HepG2 (cell line): ENCODE measurements around the gene MAP2K2. TPM values are rescaled to one million over a fixed set of nuclear protein-coding genes. Genes with fewer than 3 reads are reported as not detected.

Experiments used
- AGO2 ChIP-seq: fragments of 200-400 bp; formaldehyde crosslinking; optimal IDR thresholded peaks from 2 replicates; pipeline ENCODE3; 2017; ENCODE audit warnings: mild to moderate bottlenecking, low read depth, low read length, moderate library complexity
- ARNT2 ChIP-seq: sonication (generic); formaldehyde crosslinking; IDR thresholded peaks from 2 replicates; pipeline ENCODE4 v1.8.0; 2022; ENCODE audit warnings: mild to moderate bottlenecking, low read depth, missing genetic modification reagents, moderate library complexity
- DPF2 ChIP-seq: sonication (generic); formaldehyde crosslinking; IDR thresholded peaks from 2 replicates; pipeline ENCODE4 v1.4.0; 2020; ENCODE audit warnings: mild to moderate bottlenecking, low read depth, missing genetic modification reagents, borderline replicate concordance
- EEA1 ChIP-seq: sonication (generic); formaldehyde crosslinking; IDR thresholded peaks from 2 replicates; pipeline ENCODE4 v1.5.1; 2020; ENCODE audit warnings: mild to moderate bottlenecking, missing genetic modification reagents, borderline replicate concordance
- ISL2 ChIP-seq: sonication (generic); formaldehyde crosslinking; IDR thresholded peaks from 2 replicates; pipeline ENCODE4 v1.5.0; 2020; ENCODE audit warnings: missing genetic modification reagents
- KLF13 ChIP-seq: sonication (generic); formaldehyde crosslinking; IDR thresholded peaks from 2 replicates; pipeline ENCODE4 v1.4.0; 2020; ENCODE audit warnings: mild to moderate bottlenecking, missing genetic modification reagents
- MXD4 ChIP-seq: IDR thresholded peaks from 2 replicates; pipeline ENCODE4 v1.6.1; 2016; ENCODE audit warnings: mild to moderate bottlenecking, missing biosample characterization, missing genetic modification reagents
- NFE2L2 ChIP-seq: fragments of 150-350 bp; IDR thresholded peaks from 2 replicates; pipeline ENCODE4 v1.6.1; 2014; ENCODE audit warnings: low read length
- NFIB ChIP-seq: sonication (generic); formaldehyde crosslinking; IDR thresholded peaks from 2 replicates; pipeline ENCODE4 v1.9.0; 2021; ENCODE audit warnings: missing genetic modification reagents, mild to moderate bottlenecking, borderline replicate concordance
- PHF20 ChIP-seq: sonication (generic); formaldehyde crosslinking; IDR thresholded peaks from 2 replicates; pipeline ENCODE4 v1.5.0; 2020; ENCODE audit warnings: mild to moderate bottlenecking, missing genetic modification reagents
- POLR2A ChIP-seq, 2 experiments: IDR thresholded peaks; 2 replicates each; pipeline ENCODE4 v1.6.1; 2011; ENCODE audit warnings: low read depth in 2 of 2, low read length in 2 of 2, mild to moderate bottlenecking in 1 of 2, moderate library complexity in 1 of 2; ENCODE audit not compliant: insufficient read depth in 1 of 2
- SAP130 ChIP-seq: IDR thresholded peaks from 2 replicates; pipeline ENCODE4 v1.6.1; 2016; ENCODE audit warnings: low read depth
- SOX13 ChIP-seq, 3 experiments: fragments of 450-650 bp in 1 of 3; sonication (generic) in 1 of 3; formaldehyde crosslinking in 1 of 3; IDR thresholded peaks in 2 of 3; conservative IDR thresholded peaks in 1 of 3; 2 replicates each; pipeline versions ENCODE4 v1.5.0 to v1.6.1; 2016 to 2020; ENCODE audit warnings: antibody characterized with exemption in 1 of 3, mild to moderate bottlenecking in 1 of 3, missing compliant biosample characterization in 1 of 3, missing genetic modification reagents in 1 of 3, moderate library complexity in 1 of 3
- SSRP1 ChIP-seq: IDR thresholded peaks from 2 replicates; pipeline ENCODE4 v1.6.1; 2016; ENCODE audit warnings: control low read depth
- ZBTB7B ChIP-seq: sonication (generic); formaldehyde crosslinking; IDR thresholded peaks from 2 replicates; pipeline ENCODE4 v1.4.0; 2020; ENCODE audit warnings: missing genetic modification reagents
- ZBTB8A ChIP-seq: sonication (generic); formaldehyde crosslinking; IDR thresholded peaks from 2 replicates; pipeline ENCODE4 v1.4.0; 2020; ENCODE audit warnings: mild to moderate bottlenecking, low read depth, missing genetic modification reagents, borderline replicate concordance
- ZMAT3 ChIP-seq: sonication (generic); formaldehyde crosslinking; conservative IDR thresholded peaks from 2 replicates; pipeline ENCODE4 v1.7.0; 2021; ENCODE audit warnings: missing genetic modification reagents
- ZNF234 ChIP-seq: sonication (generic); formaldehyde crosslinking; conservative IDR thresholded peaks from 2 replicates; pipeline ENCODE4 v1.5.1; 2020; ENCODE audit warnings: mild to moderate bottlenecking, missing genetic modification reagents
- ZSCAN25 ChIP-seq: sonication (generic); formaldehyde crosslinking; IDR thresholded peaks from 2 replicates; pipeline ENCODE4 v1.8.0; 2022; ENCODE audit warnings: mild to moderate bottlenecking, missing genetic modification reagents
- polyA plus RNA-seq, 8 experiments: library from polyadenylated mRNA; depleted of rRNA in 3 of 8; stranded (reverse) in 7 of 8; unstranded in 1 of 8; fragments of >200 nt; fragmentation: Illumina TruSeq in 4 of 8; extraction: Trizol in 4 of 8; gene quantifications; 2 replicates each; pipeline versions ENCODE4 v1.2.1 to v1.2.3, GENCODE V29; 2011 to 2016; ENCODE audit warnings: low read depth in 4 of 8, missing spikeins in 1 of 8, mixed read lengths in 1 of 8; ENCODE audit not compliant: insufficient read depth in 1 of 8
- total RNA-seq, 5 experiments: library from RNA; depleted of rRNA; stranded (reverse); fragments of >200 nt; fragmentation: Illumina TruSeq; extraction: Trizol; gene quantifications; 2 replicates each; pipeline ENCODE4 v1.2.3, GENCODE V29; 2016; ENCODE audit warnings: low read depth in 1 of 5
- TF ChIP-seq, protein P1 (sequence below): sonication (generic); formaldehyde crosslinking; IDR thresholded peaks from 2 replicates; pipeline ENCODE4 v1.5.0; 2020; ENCODE audit warnings: missing genetic modification reagents, mild to moderate bottlenecking, borderline replicate concordance
- TF ChIP-seq, protein P2 (sequence below): sonication (generic); formaldehyde crosslinking; IDR thresholded peaks from 2 replicates; pipeline ENCODE4 v1.5.0; 2020; ENCODE audit warnings: mild to moderate bottlenecking, missing genetic modification reagents, borderline replicate concordance
- TF ChIP-seq, protein P3 (sequence below): sonication (generic); formaldehyde crosslinking; IDR thresholded peaks from 2 replicates; pipeline ENCODE4 v1.4.0; 2020; ENCODE audit warnings: missing genetic modification reagents, mild to moderate bottlenecking, borderline replicate concordance

Gene MAP2K2
- total and polyA plus RNA-seq, 2 of the 13 experiments (the other 11 are each of a cell fraction or from before 2014, with no cell fraction given): 70.3 to 80.9 TPM

DNA sequence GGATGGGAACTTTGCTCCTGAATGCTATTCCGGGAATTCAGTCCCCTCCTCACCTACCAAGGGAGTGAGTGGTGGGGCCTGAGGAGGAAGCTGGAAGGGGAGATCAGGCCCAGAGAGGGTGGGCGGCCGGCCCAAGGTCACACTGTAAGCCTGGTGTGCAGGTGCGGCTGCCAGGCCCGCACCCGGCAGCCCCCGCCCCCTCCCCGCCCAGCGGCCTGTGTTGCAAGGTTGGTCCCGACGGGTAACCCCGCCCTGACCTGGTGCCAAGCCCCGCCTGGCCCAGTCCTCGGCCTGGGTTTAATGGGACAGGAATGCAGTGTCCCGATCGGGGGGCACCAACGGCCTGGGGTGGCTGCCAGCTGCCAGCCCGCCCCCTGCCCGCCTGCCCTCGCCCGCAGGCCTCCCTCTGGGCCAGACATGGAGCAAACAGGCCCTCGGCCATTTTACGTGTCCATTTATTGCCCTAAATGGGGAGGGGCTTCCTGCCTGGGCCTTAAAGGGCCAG is 62.7 kb downstream of the MAP2K2 start (continued):
- no peak for TF ChIP-seq NFE2L2
- TF ChIP-seq, protein P1, sequence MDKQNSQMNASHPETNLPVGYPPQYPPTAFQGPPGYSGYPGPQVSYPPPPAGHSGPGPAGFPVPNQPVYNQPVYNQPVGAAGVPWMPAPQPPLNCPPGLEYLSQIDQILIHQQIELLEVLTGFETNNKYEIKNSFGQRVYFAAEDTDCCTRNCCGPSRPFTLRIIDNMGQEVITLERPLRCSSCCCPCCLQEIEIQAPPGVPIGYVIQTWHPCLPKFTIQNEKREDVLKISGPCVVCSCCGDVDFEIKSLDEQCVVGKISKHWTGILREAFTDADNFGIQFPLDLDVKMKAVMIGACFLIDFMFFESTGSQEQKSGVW (CRISPR knock-in tag): no peak
- TF ChIP-seq SAP130 (CRISPR knock-in tag): 0 out of 2 replicates have a peak, but pooled peaks have one; percentile 57
- 0 out of 2 replicates have a peak, but pooled peaks have one; percentile 17 for TF ChIP-seq KLF13 (CRISPR knock-in tag)
- TF ChIP-seq SOX13 (IDR thresholded peaks at IDR 0.05): no peak
- TF ChIP-seq SOX13 (CRISPR knock-in tag; conservative IDR thresholded peaks at IDR 0.05 in 1 of 2, IDR thresholded peaks at IDR 0.05 in 1 of 2): peak in 1 of 2 experiments; percentile 35; a peak in 1 of 4 replicates
- no peak for TF ChIP-seq ARNT2
- TF ChIP-seq MXD4: no peak
- no peak for TF ChIP-seq NFIB (CRISPR knock-in tag)
- TF ChIP-seq ZBTB8A: peak; percentile 97
- TF ChIP-seq ISL2 (CRISPR knock-in tag): peak; percentile 28; the same call in 1 of the 2 replicates
- TF ChIP-seq ZMAT3: no peak
- no peak for TF ChIP-seq ZSCAN25 (CRISPR knock-in tag)
- no peak for TF ChIP-seq DPF2
- no peak for TF ChIP-seq EEA1 (CRISPR knock-in tag)
- TF ChIP-seq SSRP1: no peak
- TF ChIP-seq POLR2A (IDR thresholded peaks at IDR 0.05; ENCODE audit: insufficient read depth in 1 of 2, low read depth in 2 of 2, low read length in 2 of 2): peak in 1 of 2 experiments; percentile 26; a peak in 1 of 4 replicates
- TF ChIP-seq, protein P2, sequence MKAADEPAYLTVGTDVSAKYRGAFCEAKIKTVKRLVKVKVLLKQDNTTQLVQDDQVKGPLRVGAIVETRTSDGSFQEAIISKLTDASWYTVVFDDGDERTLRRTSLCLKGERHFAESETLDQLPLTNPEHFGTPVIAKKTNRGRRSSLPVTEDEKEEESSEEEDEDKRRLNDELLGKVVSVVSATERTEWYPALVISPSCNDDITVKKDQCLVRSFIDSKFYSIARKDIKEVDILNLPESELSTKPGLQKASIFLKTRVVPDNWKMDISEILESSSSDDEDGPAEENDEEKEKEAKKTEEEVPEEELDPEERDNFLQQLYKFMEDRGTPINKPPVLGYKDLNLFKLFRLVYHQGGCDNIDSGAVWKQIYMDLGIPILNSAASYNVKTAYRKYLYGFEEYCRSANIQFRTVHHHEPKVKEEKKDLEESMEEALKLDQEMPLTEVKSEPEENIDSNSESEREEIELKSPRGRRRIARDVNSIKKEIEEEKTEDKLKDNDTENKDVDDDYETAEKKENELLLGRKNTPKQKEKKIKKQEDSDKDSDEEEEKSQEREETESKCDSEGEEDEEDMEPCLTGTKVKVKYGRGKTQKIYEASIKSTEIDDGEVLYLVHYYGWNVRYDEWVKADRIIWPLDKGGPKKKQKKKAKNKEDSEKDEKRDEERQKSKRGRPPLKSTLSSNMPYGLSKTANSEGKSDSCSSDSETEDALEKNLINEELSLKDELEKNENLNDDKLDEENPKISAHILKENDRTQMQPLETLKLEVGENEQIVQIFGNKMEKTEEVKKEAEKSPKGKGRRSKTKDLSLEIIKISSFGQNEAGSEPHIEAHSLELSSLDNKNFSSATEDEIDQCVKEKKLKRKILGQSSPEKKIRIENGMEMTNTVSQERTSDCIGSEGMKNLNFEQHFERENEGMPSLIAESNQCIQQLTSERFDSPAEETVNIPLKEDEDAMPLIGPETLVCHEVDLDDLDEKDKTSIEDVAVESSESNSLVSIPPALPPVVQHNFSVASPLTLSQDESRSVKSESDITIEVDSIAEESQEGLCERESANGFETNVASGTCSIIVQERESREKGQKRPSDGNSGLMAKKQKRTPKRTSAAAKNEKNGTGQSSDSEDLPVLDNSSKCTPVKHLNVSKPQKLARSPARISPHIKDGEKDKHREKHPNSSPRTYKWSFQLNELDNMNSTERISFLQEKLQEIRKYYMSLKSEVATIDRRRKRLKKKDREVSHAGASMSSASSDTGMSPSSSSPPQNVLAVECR (CRISPR knock-in tag): peak; percentile 69
- peak; percentile 65; the same call in 1 of the 2 replicates for TF ChIP-seq ZBTB7B
- TF ChIP-seq, protein P3, sequence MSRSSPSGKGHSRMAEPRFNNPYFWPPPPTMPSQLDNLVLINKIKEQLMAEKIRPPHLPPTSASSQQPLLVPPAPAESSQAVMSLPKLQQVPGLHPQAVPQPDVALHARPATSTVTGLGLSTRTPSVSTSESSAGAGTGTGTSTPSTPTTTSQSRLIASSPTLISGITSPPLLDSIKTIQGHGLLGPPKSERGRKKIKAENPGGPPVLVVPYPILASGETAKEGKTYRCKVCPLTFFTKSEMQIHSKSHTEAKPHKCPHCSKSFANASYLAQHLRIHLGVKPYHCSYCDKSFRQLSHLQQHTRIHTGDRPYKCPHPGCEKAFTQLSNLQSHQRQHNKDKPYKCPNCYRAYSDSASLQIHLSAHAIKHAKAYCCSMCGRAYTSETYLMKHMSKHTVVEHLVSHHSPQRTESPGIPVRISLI (CRISPR knock-in tag): no peak
- TF ChIP-seq PHF20 (CRISPR knock-in tag): no peak
- no peak for TF ChIP-seq ZNF234 (CRISPR knock-in tag)
- TF ChIP-seq AGO2: peak; percentile 89
